Measurements from ENCODE around the gene EFNA3.

The EFNA3 gene

GRCh38 chr1:155085504-155086127, 7.0 kb downstream of the EFNA3 start:
- DNase-seq: peak; percentile 71 to 89

- peak; percentile 66 to 79 for DNase-seq
These were observed 7.6 kb downstream of the EFNA3 start for GRCh38 chr1:155086128-155086741.

GRCh38 chr1:155086856-155087535, 8.4 kb downstream of the EFNA3 start:
- no peak for DNase-seq

GRCh38 chr1:155091071-155092051, 12.7 kb downstream of the EFNA3 start:
- peak; percentile 75 to 79 for DNase-seq

- no peak for DNase-seq
These were observed 13.5 kb downstream of the EFNA3 start for GRCh38 chr1:155092131-155092530.

GRCh38 chr1:155092641-155093040, 14.0 kb downstream of the EFNA3 start:
- no peak for DNase-seq

- DNase-seq: no peak
These were observed 15.4 kb downstream of the EFNA3 start for GRCh38 chr1:155093911-155094621.

GRCh38 chr1:155094622-155094948, 15.9 kb downstream of the EFNA3 start:
- DNase-seq: no peak

- no peak for DNase-seq
These were observed 20.7 kb downstream of the EFNA3 start for GRCh38 chr1:155099331-155099730.

- DNase-seq: no peak
These were observed 24.7 kb downstream of the EFNA3 start for GRCh38 chr1:155103325-155103724.

- no peak for DNase-seq
These were observed 26.2 kb downstream of the EFNA3 start for GRCh38 chr1:155104605-155105534.

- DNase-seq: no peak
These were observed 27.0 kb downstream of the EFNA3 start for GRCh38 chr1:155105604-155106011.

GRCh38 chr1:155106862-155107261, 28.2 kb downstream of the EFNA3 start:
- DNase-seq: no peak

- DNase-seq: no peak
These were observed 28.9 kb downstream of the EFNA3 start for GRCh38 chr1:155107309-155108264.

GRCh38 chr1:155108296-155108695, 29.7 kb downstream of the EFNA3 start:
- DNase-seq: no peak

- DNase-seq: no peak
These were observed 31.7 kb downstream of the EFNA3 start for GRCh38 chr1:155110381-155110780.

- no peak for DNase-seq
These were observed 32.2 kb downstream of the EFNA3 start for GRCh38 chr1:155110826-155111225.

GRCh38 chr1:155113450-155113980, 34.9 kb downstream of the EFNA3 start:
- no peak for DNase-seq

GRCh38 chr1:155116113-155116764, 37.6 kb downstream of the EFNA3 start:
- DNase-seq: no peak

Data from stimulated activated CD4-positive, alpha-beta T cell treated with anti-CD3 and anti-CD28 coated beads, Interleukin-4, amount 100 ng/mL, for 4 hours (primary cell).